GM21515 (cell line): ENCODE measurements around the gene SP6.

Experiments
- ATAC-seq: cut with Tn5 transposase; IDR thresholded peaks from one replicate; pipeline ENCODE4 v1.9.1; 2021; ENCODE audit not compliant: unreplicated experiment

The SP6 gene

GRCh38 chr17:47850692-47851573 is at the start of gene SP6:
Gene SP6 (minus strand): TSS chr17:47851163. CDS start chr17:47848429, 2,734 bp downstream.
- no peak for ATAC-seq

DNA sequence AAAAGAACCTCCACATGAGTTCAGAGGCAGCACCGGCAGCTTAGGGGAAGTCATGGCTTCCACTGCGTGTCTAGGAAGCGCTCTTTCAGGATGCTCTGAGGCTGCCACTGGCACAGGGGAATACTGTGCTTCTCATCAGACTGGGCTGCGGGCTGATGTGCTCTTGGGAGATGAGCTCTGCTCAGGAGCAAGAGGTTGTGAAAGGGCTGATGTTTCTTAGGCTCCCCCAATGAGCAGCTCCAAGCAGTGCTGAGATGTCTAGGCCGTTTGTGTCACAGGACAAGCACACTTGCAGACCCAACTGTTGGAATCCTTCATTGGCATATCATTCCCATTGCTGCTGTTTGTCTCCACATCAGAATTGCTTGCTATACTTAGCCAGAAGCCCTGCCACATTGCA is 48.7 kb upstream of the SP6 start:
- no peak for ATAC-seq

DNA sequence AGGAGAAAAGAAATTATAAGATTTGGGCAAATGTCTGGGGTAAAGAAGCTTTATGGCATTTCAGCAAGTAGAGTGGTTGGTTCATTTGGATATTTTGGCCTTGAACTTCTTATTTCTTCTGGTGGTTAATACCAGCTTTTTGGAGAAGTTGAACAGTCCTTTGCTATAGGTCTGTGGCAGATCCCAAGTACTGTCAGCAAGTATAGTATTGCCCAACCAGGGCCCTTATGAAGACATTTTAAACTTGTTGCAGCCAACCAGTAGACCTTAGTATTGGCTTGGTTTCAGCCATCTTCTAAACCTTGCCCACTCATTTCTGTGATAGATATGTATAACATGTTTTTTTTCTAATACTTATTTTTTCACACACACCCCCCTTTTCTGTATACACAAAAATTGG is 47.3 kb upstream of the SP6 start:
- no peak for ATAC-seq

DNA sequence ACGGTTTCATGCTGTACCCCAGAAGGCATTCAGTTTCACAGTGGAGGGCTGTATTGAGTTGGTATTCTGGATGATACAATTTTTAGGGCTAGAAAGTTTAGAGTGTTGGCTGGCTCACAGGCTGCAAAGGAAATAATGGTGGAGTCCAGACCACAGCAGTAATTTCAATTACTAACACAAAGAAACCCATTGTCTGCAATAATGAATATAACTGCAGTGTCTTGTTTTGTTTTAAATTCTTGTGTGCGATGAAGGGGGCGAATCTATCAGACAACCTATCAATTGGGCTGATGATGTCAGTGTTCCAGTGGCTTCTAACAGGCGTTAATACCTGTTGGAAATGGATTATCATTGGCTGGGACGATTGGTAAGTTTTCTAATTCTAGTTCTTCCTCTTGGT is 46.6 kb upstream of the SP6 start:
- no peak for ATAC-seq

- no peak for ATAC-seq
These were observed 45.9 kb upstream of the SP6 start for GRCh38 chr17:47896672-47897490.

- ATAC-seq = peak; percentile 89
These were observed 45.1 kb upstream of the SP6 start, which contains the start of gene SP2 for GRCh38 chr17:47895856-47896671. Gene SP2 (plus strand): TSS chr17:47896236. CDS start chr17:47896287, 51 bp downstream.

GRCh38 chr17:47895347-47895855 is 44.4 kb upstream of the SP6 start:
- ATAC-seq = no peak

GRCh38 chr17:47894498-47895346 is 43.8 kb upstream of the SP6 start:
- ATAC-seq = no peak

DNA sequence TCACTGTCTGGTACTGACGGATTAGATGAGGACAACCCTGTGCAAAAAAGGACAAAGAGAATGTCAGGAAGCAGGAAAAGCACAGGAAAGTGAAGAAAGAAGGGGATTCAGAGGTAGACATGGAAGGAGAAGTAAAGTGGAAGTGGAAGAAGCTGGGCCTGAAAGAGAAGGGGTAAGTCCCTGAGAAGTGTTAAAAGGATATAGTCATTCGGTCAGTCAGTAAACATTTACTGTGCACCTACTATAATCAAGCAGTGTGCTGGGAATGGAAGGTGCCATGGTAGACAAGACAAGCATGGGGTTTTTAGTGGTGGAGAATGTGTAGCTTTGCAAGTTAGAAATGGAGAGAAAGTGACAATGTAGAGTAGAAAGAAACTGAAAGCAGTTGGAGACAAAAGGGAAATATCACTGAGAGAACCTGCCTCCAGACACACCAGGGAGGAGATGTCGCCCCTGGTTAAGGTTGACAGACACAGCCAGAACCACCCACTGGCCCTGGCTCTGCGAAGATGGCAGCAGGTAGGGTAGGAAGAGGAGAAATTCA is 40.7 kb upstream of the SP6 start:
- no peak for ATAC-seq

DNA sequence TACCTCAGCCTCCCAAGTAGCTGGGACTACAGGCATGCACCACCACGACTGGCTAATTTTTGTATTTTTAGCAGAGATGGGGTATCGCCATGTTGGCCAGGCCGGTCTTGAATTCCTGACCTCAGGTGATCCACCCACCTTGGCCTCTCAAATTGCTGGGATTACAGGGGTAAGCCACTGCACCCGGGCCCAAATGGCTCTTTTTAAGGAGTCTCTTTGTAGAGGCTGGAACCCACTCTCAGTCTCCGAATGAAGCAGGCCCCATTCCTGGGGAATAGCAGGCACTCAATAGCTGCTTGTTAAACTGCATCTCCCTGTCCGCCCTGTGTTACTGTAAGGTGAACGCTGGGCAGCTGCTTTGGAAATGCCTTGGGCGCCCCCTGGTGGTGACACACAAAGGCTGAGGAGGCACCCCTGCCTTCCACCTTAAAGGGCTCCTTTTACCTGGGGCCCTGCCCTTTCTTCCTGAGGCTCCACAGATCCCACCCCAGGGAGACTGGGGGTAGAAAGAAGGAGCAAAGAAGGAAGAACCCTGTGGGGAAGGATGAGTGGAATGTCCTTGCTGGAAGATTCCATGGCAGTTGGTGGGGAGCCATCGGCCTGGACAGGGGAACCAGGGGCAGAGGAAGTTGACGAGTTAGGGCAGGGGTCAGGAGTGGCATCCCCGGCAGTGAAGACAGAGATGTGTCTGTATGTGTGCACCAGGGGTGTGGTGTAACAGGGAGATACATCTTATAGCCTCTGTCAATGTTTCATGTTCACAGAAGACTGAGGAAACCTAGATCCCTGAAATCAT is 39.0 kb upstream of the SP6 start:
- no peak for ATAC-seq

- no peak for ATAC-seq
These were observed 37.3 kb upstream of the SP6 start for GRCh38 chr17:47888293-47888692.

GRCh38 chr17:47884905-47885730 is 34.2 kb upstream of the SP6 start:
- no peak for ATAC-seq

- no peak for ATAC-seq
These were observed 33.4 kb upstream of the SP6 start for GRCh38 chr17:47884427-47884740.

- ATAC-seq = no peak
These were observed 32.8 kb upstream of the SP6 start for GRCh38 chr17:47883589-47884426.

- ATAC-seq = no peak
These were observed 32.0 kb upstream of the SP6 start for GRCh38 chr17:47882695-47883588.

- no peak for ATAC-seq
These were observed 31.3 kb upstream of the SP6 start for GRCh38 chr17:47882247-47882646.
